Measurements from ENCODE around the gene GLI3.

Gene GLI3

GRCh38 chr7:42218248-42218647, 18.8 kb downstream of the GLI3 start:
- Histone ChIP-seq H3K4me2 (ENCODE audit: low read depth, low read length, poor library complexity, severe bottlenecking) (no peak overlapping the region), H2AFZ (ENCODE audit: low read length) (no peak overlapping the region), H3K36me3 (ENCODE audit: insufficient read depth, low read length) (no peaks in the 10 kb centered on the region), H4K20me1 (ENCODE audit: insufficient read depth, low read length, poor library complexity, severe bottlenecking) (no peaks in the 10 kb centered on the region), H3K9ac (ENCODE audit: low read depth, low read length, poor library complexity, severe bottlenecking) (no peak overlapping the region), H3K4me1 (ENCODE audit: insufficient read depth, low read length, poor library complexity, severe bottlenecking) (peaks cover 11% of the 10 kb centered on the region), H3K4me3 (ENCODE audit: low read length, poor library complexity, severe bottlenecking) (no peak overlapping the region), H3K9me2 (replicated peaks; ENCODE audit: low read depth, low read length) (no peaks in the 10 kb centered on the region), H3F3A (ENCODE audit: low read depth) (no peaks in the 10 kb centered on the region), H3K9me3 (ENCODE audit: insufficient read depth, low read depth, low read length) (no peaks in the 10 kb centered on the region), H3K27me3 (ENCODE audit: insufficient read depth, low read length, poor library complexity, severe bottlenecking) (no peaks in the 10 kb centered on the region), H3K79me2 (ENCODE audit: insufficient read depth, low read length) (no peaks in the 10 kb centered on the region)
- no peak for TF ChIP-seq CTCF (conservative IDR thresholded peaks at IDR 0.05; ENCODE audit: low read length)
- TF ChIP-seq EZH2phosphoT487 (IDR thresholded peaks at IDR 0.05; ENCODE audit: borderline replicate concordance), result no peak

- Histone ChIP-seq H3K79me2 (ENCODE audit: insufficient read depth, low read length) (no peaks in the 10 kb centered on the region), H3F3A (ENCODE audit: low read depth) (no peaks in the 10 kb centered on the region), H3K4me1 (ENCODE audit: insufficient read depth, low read length, poor library complexity, severe bottlenecking) (peaks cover 9% of the 10 kb centered on the region), H2AFZ (ENCODE audit: low read length) (no peak overlapping the region), H3K9ac (ENCODE audit: low read depth, low read length, poor library complexity, severe bottlenecking) (no peak overlapping the region), H4K20me1 (ENCODE audit: insufficient read depth, low read length, poor library complexity, severe bottlenecking) (no peaks in the 10 kb centered on the region), H3K9me3 (ENCODE audit: insufficient read depth, low read depth, low read length) (no peaks in the 10 kb centered on the region), H3K9me2 (replicated peaks; ENCODE audit: low read depth, low read length) (no peaks in the 10 kb centered on the region), H3K36me3 (ENCODE audit: insufficient read depth, low read length) (no peaks in the 10 kb centered on the region), H3K4me3 (ENCODE audit: low read length, poor library complexity, severe bottlenecking) (no peak overlapping the region), H3K27me3 (ENCODE audit: insufficient read depth, low read length, poor library complexity, severe bottlenecking) (no peaks in the 10 kb centered on the region), H3K4me2 (ENCODE audit: low read depth, low read length, poor library complexity, severe bottlenecking) (no peak overlapping the region)
- TF ChIP-seq EZH2phosphoT487 (IDR thresholded peaks at IDR 0.05; ENCODE audit: borderline replicate concordance) (no peak), CTCF (conservative IDR thresholded peaks at IDR 0.05; ENCODE audit: low read length) (no peak)
Measured at GRCh38 chr7:42217548-42217947, 19.5 kb downstream of the GLI3 start.

- H3K9me2 ChIP-seq (replicated peaks; ENCODE audit: low read depth, low read length), result no peaks in the 10 kb centered on the region
- no peaks in the 10 kb centered on the region for H3F3A ChIP-seq (ENCODE audit: low read depth)
- H3K36me3 ChIP-seq (ENCODE audit: insufficient read depth, low read length), result no peaks in the 10 kb centered on the region
- H2AFZ ChIP-seq (ENCODE audit: low read length), result no peak overlapping the region
- H3K27me3 ChIP-seq (ENCODE audit: insufficient read depth, low read length, poor library complexity, severe bottlenecking), result no peaks in the 10 kb centered on the region
- H3K9ac ChIP-seq (ENCODE audit: low read depth, low read length, poor library complexity, severe bottlenecking), result no peak overlapping the region
- no peaks in the 10 kb centered on the region for H3K9me3 ChIP-seq (ENCODE audit: insufficient read depth, low read depth, low read length)
- H3K4me1 ChIP-seq (ENCODE audit: insufficient read depth, low read length, poor library complexity, severe bottlenecking), result peaks cover 4% of the 10 kb centered on the region
- no peak overlapping the region for H3K4me3 ChIP-seq (ENCODE audit: low read length, poor library complexity, severe bottlenecking)
- H4K20me1 ChIP-seq (ENCODE audit: insufficient read depth, low read length, poor library complexity, severe bottlenecking), result no peaks in the 10 kb centered on the region
- H3K79me2 ChIP-seq (ENCODE audit: insufficient read depth, low read length), result no peaks in the 10 kb centered on the region
- TF ChIP-seq EZH2phosphoT487 (IDR thresholded peaks at IDR 0.05; ENCODE audit: borderline replicate concordance), result no peak
- H3K4me2 ChIP-seq (ENCODE audit: low read depth, low read length, poor library complexity, severe bottlenecking), result no peak overlapping the region
Measured at GRCh38 chr7:42217053-42217452, 20.0 kb downstream of the GLI3 start.

- no peaks in the 10 kb centered on the region for H3K9me2 ChIP-seq (replicated peaks; ENCODE audit: low read depth, low read length)
- no peak overlapping the region for H2AFZ ChIP-seq (ENCODE audit: low read length)
- no peak overlapping the region for H3K4me2 ChIP-seq (ENCODE audit: low read depth, low read length, poor library complexity, severe bottlenecking)
- H3K36me3 ChIP-seq (ENCODE audit: insufficient read depth, low read length), result no peaks in the 10 kb centered on the region
- no peaks in the 10 kb centered on the region for H3F3A ChIP-seq (ENCODE audit: low read depth)
- H3K27me3 ChIP-seq (ENCODE audit: insufficient read depth, low read length, poor library complexity, severe bottlenecking), result no peaks in the 10 kb centered on the region
- no peaks in the 10 kb centered on the region for H3K79me2 ChIP-seq (ENCODE audit: insufficient read depth, low read length)
- H4K20me1 ChIP-seq (ENCODE audit: insufficient read depth, low read length, poor library complexity, severe bottlenecking), result no peaks in the 10 kb centered on the region
- no peak for TF ChIP-seq EZH2phosphoT487 (IDR thresholded peaks at IDR 0.05; ENCODE audit: borderline replicate concordance)
- no peak for TF ChIP-seq CTCF (conservative IDR thresholded peaks at IDR 0.05; ENCODE audit: low read length)
- no peaks in the 10 kb centered on the region for H3K9me3 ChIP-seq (ENCODE audit: insufficient read depth, low read depth, low read length)
- H3K4me1 ChIP-seq (ENCODE audit: insufficient read depth, low read length, poor library complexity, severe bottlenecking), result no peaks in the 10 kb centered on the region
- H3K9ac ChIP-seq (ENCODE audit: low read depth, low read length, poor library complexity, severe bottlenecking), result no peak overlapping the region
- H3K4me3 ChIP-seq (ENCODE audit: low read length, poor library complexity, severe bottlenecking), result no peak overlapping the region
Measured at GRCh38 chr7:42214060-42214679, 22.8 kb downstream of the GLI3 start.

Data from Loucy (cell line).